Stimulated activated naive CD8-positive, alpha-beta T cell treated with anti-CD3 and anti-CD28 coated beads, Interleukin-15, Interleukin-2, amounts not matched to agents 100 U/mL and 50 U/mL, for 24 hours (primary cell): ENCODE results near the gene IFNA5.
A peak's percentile ranks its signal among the peaks of the same experiment; 100 is the strongest.

Experiments used
- ATAC-seq: fragments of 150-1000 bp; cut with Tn5 transposase; one replicate; pipeline ENCODE4 v1.10.0; 2021
- DNase-seq: peaks from one replicate; pipeline ENCODE4 v3.0.0; 2021

Gene IFNA5

DNA sequence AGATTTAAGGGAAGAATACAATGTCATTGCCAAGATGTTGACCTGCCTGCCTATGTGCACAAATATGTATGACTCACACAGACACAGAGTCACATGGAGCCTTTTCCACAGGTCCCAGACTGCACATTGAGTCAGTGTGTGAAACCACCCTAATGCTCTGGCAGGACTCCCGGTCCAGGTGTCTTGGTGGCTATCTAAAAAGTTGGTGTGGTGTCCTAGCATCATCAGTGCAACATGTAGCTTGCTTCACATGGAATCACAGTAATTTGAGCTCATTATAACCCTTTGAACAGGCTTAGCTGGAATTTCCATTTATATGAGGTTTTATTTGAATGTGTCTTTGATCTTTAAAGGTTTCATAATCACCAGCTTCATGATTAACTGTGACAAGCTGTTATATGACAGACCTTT, 10.7 kb downstream of the IFNA5 start:
- peak; percentile 73 for ATAC-seq
- peak; percentile 10 for DNase-seq

- DNase-seq (no peak), ATAC-seq (no peak)
Observed at GRCh38 chr9:21289848-21290247, 15.3 kb downstream of the IFNA5 start.

DNA sequence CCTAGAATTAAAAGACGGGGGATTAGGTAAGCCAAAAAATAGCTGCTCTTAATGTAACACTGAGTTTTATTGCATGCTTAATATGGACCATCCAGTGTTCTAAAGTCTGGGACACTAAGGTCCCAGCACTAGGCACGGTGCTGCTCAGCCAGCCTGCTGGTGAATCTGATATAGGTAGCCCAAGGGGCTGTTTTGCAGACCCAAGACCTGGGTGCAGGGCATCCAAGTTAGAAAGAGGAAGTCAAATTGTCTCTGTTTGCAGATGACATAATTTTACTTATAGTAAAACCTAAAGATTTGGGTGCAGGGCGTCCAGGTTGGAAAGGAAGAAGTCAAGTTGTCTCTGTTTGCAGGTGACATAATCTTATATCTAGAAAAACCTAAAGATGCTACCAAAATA, 17.8 kb downstream of the IFNA5 start:
- ATAC-seq (no peak), DNase-seq (no peak)

DNA sequence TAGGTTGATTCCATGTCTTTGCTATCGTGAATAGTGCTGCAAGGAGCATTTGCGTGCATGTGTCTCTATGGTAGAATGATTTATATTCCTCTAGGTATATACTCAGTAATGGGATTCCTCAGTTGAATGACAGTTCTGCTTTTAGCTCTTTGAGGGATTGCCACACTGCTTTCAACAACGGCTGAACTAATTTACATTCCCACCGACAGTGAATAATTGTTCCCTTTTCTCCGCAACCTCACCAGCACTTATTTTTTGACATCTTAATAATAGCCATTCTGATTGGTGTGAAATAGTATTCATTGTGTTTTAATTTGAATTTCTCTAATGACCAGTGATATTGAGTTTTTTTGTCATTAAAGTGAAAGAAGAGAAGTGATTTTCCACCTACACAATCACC, 18.5 kb downstream of the IFNA5 start:
- no peak for DNase-seq
- ATAC-seq = no peak

DNA sequence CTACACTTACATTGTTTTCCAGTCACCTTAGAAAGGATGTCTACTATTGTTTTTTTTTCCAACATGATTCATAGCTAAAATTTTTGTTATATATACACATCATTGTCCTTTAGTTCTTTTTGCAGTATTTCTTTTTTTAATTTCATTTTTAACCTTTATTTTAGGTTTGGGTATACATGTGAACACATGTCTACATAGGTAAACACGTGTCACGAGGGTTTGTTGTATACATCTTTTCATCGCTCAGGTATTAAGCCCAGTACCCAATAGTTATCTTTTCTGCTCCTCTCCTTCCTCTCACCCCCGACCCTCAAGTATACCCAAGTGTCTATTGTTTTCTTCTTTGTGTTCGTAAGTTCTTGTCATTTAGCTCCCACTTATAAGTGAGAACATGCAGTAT, 19.0 kb downstream of the IFNA5 start:
- DNase-seq (no peak), ATAC-seq (no peak)

DNA sequence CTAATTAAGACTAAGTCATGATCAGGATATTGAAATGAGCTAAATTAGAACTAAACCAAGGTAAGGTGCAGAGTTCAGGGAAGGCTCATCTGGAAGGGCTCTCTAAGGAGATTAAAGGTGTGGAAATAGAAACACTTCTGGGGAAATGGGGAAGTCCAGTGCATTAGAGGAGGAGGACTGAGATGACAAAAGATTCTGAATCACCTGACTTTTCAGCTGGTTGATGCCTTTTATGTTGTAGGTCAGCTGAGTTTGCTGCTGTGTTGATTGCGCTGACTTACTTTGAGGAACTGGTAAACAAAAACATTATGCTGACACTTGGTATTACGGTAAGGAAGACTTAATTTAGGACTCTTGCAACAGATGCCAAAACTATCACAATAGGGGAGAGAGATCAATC, 23.8 kb downstream of the IFNA5 start:
- ATAC-seq (no peak), DNase-seq (no peak)

GRCh38 chr9:21268347-21268657, 36.8 kb downstream of the IFNA5 start:
- ATAC-seq = no peak
- no peak for DNase-seq

- DNase-seq (no peak), ATAC-seq (no peak)
Observed at GRCh38 chr9:21267485-21268346, 37.4 kb downstream of the IFNA5 start.

- no peak for ATAC-seq
- DNase-seq = no peak
Observed at GRCh38 chr9:21266733-21267484, 38.2 kb downstream of the IFNA5 start.

GRCh38 chr9:21265421-21266189, 39.5 kb downstream of the IFNA5 start:
- DNase-seq (no peak), ATAC-seq (peak; percentile 40)

DNA sequence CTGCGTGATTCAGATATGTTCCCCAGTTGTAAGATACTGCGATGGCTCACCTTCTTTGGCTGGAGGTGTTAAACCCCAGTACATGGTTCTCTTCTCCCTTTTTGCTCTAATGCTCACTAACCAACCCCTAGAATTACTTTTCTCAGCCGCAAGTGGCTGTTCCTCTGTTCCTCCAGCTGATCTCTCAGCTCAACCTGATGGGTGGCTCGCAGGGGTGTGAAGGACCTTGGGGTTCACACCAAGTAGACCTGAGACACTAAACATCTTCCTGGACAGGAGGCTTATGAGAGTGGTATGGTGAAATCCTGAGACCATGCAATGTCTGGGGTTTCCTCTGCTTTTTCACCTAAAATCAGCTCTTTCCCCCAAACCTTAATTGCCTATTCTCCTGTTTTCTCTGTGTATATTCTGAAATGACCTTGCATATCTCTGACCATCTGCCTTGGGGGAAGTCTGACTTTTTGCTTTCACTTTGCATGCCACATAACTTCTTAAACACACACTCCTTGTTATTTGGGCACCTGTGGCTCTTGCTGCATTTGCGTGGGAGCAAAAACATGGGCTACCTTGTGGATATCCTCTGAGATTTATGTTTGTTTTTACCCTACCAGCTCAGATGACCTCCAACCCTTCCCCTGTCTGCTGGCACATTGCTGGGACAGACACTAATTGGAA, 49.4 kb downstream of the IFNA5 start:
- no peak for DNase-seq
- ATAC-seq = no peak
